Measurements from ENCODE around the gene TENM4.

DNA sequence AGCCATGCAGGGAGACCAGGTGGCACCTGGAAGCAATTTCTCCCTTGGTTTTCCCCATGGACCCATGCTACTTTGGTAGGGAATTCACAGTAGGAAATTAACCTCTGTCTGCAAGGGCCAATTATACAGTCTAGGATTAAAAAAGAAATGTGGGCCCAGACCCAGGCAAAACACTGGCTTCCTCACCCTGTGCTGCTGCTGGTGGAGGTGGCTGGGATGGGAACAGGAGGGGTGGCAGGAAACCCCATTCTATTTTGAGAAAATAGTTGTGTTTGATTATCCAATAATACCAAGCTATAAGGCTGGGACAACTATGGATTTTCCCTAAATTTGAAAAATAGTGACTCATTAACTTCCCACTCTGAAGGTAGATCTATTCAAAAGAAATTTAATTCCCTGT, 449.1 kb downstream of the TENM4 start:
- TF ChIP-seq, protein P1, sequence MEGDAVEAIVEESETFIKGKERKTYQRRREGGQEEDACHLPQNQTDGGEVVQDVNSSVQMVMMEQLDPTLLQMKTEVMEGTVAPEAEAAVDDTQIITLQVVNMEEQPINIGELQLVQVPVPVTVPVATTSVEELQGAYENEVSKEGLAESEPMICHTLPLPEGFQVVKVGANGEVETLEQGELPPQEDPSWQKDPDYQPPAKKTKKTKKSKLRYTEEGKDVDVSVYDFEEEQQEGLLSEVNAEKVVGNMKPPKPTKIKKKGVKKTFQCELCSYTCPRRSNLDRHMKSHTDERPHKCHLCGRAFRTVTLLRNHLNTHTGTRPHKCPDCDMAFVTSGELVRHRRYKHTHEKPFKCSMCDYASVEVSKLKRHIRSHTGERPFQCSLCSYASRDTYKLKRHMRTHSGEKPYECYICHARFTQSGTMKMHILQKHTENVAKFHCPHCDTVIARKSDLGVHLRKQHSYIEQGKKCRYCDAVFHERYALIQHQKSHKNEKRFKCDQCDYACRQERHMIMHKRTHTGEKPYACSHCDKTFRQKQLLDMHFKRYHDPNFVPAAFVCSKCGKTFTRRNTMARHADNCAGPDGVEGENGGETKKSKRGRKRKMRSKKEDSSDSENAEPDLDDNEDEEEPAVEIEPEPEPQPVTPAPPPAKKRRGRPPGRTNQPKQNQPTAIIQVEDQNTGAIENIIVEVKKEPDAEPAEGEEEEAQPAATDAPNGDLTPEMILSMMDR (IDR thresholded peaks at IDR 0.05): no peak
- TF ChIP-seq POLR2A (IDR thresholded peaks at IDR 0.05): no peak
- TF ChIP-seq POLR2AphosphoS5 (IDR thresholded peaks at IDR 0.05): no peak
- no peak for TF ChIP-seq EP300 (IDR thresholded peaks at IDR 0.05)
